Sigmoid colon (tissue), 7 donors: ENCODE results near the gene GREB1L. TPM values are rescaled to one million over a fixed set of nuclear protein-coding genes. Genes with fewer than 3 reads are reported as not detected.

Experiments used
- DNase-seq: peaks from one replicate; pipeline ENCODE4 v3.0.0-alpha.2; 2019
- H3K27ac ChIP-seq, 4 donors: fragments of 200-600 bp; sonication (generic); one replicate each; pipeline ENCODE4 v1.5.1; 2016 to 2019; ENCODE audit warnings: mild to moderate bottlenecking in 1 of 4
- H3K27me3 ChIP-seq, 3 donors: fragments of 200-600 bp; sonication (generic); one replicate each; pipeline ENCODE4 v1.5.1; 2019; ENCODE audit warnings: mild to moderate bottlenecking in 1 of 3
- H3K36me3 ChIP-seq, 4 donors: fragments of 200-600 bp; sonication (generic); one replicate each; pipeline ENCODE4 v1.5.1; 2016 to 2019
- H3K4me1 ChIP-seq, 4 donors: fragments of 200-600 bp; sonication (generic); one replicate each; pipeline ENCODE4 v1.5.1; 2017 to 2019
- H3K4me3 ChIP-seq, 4 donors: fragments of 200-600 bp; sonication (generic); one replicate each; pipeline ENCODE4 v1.5.1; 2017 to 2019; ENCODE audit warnings: mild to moderate bottlenecking in 2 of 4, moderate library complexity in 1 of 4
- H3K9me3 ChIP-seq, 4 donors: fragments of 200-600 bp in 3 of 4; sonication (generic) in 3 of 4; one replicate each; pipeline versions ENCODE4 v1.5.1 to v1.6.1; 2013 to 2019
- CTCF ChIP-seq, 4 experiments: fragments of 450-650 bp in 3 of 4; fragments of 200-600 bp in 1 of 4; IDR thresholded peaks; one replicate each; pipeline ENCODE4 v1.5.1; 2016 to 2019; ENCODE audit warnings: antibody characterized with exemption in 4 of 4, mild to moderate bottlenecking in 3 of 4, moderate library complexity in 2 of 4
- EP300 ChIP-seq, 4 donors: sonication (generic); formaldehyde crosslinking; IDR thresholded peaks; one replicate each; pipeline ENCODE4 v1.6.1; 2017; ENCODE audit warnings: antibody characterized with exemption in 4 of 4
- POLR2A ChIP-seq, 2 donors: fragments of 450-650 bp; IDR thresholded peaks; one replicate each; pipeline ENCODE4 v1.6.1; 2016; ENCODE audit warnings: antibody characterized with exemption in 2 of 2, mild to moderate bottlenecking in 2 of 2, moderate library complexity in 2 of 2
- POLR2AphosphoS5 ChIP-seq, 4 donors: sonication (generic); formaldehyde crosslinking; IDR thresholded peaks; one replicate each; pipeline ENCODE4 v1.6.1; 2017; ENCODE audit warnings: antibody characterized with exemption in 4 of 4
- WGBS, 2 donors: extraction: QIAGEN DNeasy Blood & Tissue Kit; methylation state at CpG; one replicate each; pipeline ENCODE4 v1.1.7; 2013; 5-methylcytosine and 5-hydroxymethylcytosine counted together
- intact Hi-C: fragments of 100-400 bp; cut with DNase I; formaldehyde crosslinking; loops from one replicate; pipeline ENCODE4 v1.15.1; 2023
- polyA plus RNA-seq, 3 donors: library from polyadenylated mRNA; stranded (reverse); fragments of 200-250 nt; gene quantifications; one replicate each; pipeline ENCODE4 v1.2.3, GENCODE V29; 2013
- total RNA-seq, 4 donors: library from RNA; depleted of rRNA; stranded (reverse); fragments of >200 nt; gene quantifications; one replicate each; pipeline ENCODE4 v1.1.0, GENCODE V29; 2016
- donor health status: healthy with polysubstance abuse.
- donor health status: Bipolar disorder and iron deficiency.
- donor health status: healthy.

The GREB1L gene
- total and polyA plus RNA-seq, 7 donors: 0.23 to 12.1 (median 4.4) TPM; not detected in 2

- Histone ChIP-seq H3K4me3 (no peak overlapping the region), H3K4me1 (peaks cover 0 to 31% (median 24%) of the 10 kb centered on the region in 4 donors), H3K27ac (peak overlapping the region in 1 of 4 donors; percentile 70), H3K36me3 (no peaks in the 10 kb centered on the region), H3K27me3 (no peaks in the 10 kb centered on the region), H3K9me3 (no peaks in the 10 kb centered on the region)
- 71 to 87% methylated on average over 1 of the region's 1 CpG for WGBS, 2 donors
- intact Hi-C loops: no loop called here
- no peak for DNase-seq
- TF ChIP-seq EP300 (IDR thresholded peaks at IDR 0.05) (no peak), POLR2AphosphoS5 (IDR thresholded peaks at IDR 0.05) (no peak), CTCF (IDR thresholded peaks at IDR 0.05) (no peak), POLR2A (IDR thresholded peaks at IDR 0.05) (no peak)
Observed at GRCh38 chr18:21450913-21451312, 208.9 kb downstream of the GREB1L start.

GRCh38 chr18:21451851-21452250 is 209.8 kb downstream of the GREB1L start:
- no peak for DNase-seq
- intact Hi-C loops: no loop called here
- Histone ChIP-seq H3K9me3 (no peaks in the 10 kb centered on the region), H3K4me3 (no peak overlapping the region), H3K27ac (peak overlapping the region in 3 of 4 donors; percentile 70 to 72 (median 70)), H3K36me3 (no peaks in the 10 kb centered on the region), H3K27me3 (no peaks in the 10 kb centered on the region), H3K4me1 (peaks cover 0 to 31% (median 24%) of the 10 kb centered on the region in 4 donors)
- TF ChIP-seq CTCF (IDR thresholded peaks at IDR 0.05) (no peak), EP300 (IDR thresholded peaks at IDR 0.05) (no peak), POLR2AphosphoS5 (IDR thresholded peaks at IDR 0.05) (no peak), POLR2A (IDR thresholded peaks at IDR 0.05) (no peak)
- WGBS, 2 donors: 90 to 96% methylated on average over 2 of the region's 2 CpGs

- WGBS, 2 donors: 71 to 79% methylated on average over 2 of the region's 2 CpGs
- Histone ChIP-seq H3K36me3 (no peaks in the 10 kb centered on the region), H3K27ac (peak overlapping the region in 3 of 4 donors; percentile 70 to 72 (median 70)), H3K4me3 (no peak overlapping the region), H3K27me3 (no peaks in the 10 kb centered on the region), H3K9me3 (no peaks in the 10 kb centered on the region), H3K4me1 (peaks cover 0 to 35% (median 24%) of the 10 kb centered on the region in 4 donors)
- intact Hi-C loops: no loop called here
- no peak for TF ChIP-seq EP300 (IDR thresholded peaks at IDR 0.05)
- TF ChIP-seq POLR2A (IDR thresholded peaks at IDR 0.05): no peak
- TF ChIP-seq POLR2AphosphoS5 (IDR thresholded peaks at IDR 0.05): no peak
- no peak for DNase-seq
Observed at GRCh38 chr18:21452276-21452780, 210.3 kb downstream of the GREB1L start.

GRCh38 chr18:21452796-21453510 is 210.9 kb downstream of the GREB1L start:
- Histone ChIP-seq H3K4me1 (peaks cover 0 to 40% (median 25%) of the 10 kb centered on the region in 4 donors), H3K4me3 (no peak overlapping the region), H3K27me3 (no peaks in the 10 kb centered on the region), H3K9me3 (no peaks in the 10 kb centered on the region), H3K36me3 (no peaks in the 10 kb centered on the region), H3K27ac (peak overlapping the region in 3 of 4 donors; percentile 70 to 72 (median 70))
- TF ChIP-seq EP300 (IDR thresholded peaks at IDR 0.05): peak in 1 of 4 donors; percentile 56
- peak in 3 of 4 donors; percentile 44 to 72 (median 69) for TF ChIP-seq POLR2AphosphoS5 (IDR thresholded peaks at IDR 0.05)
- TF ChIP-seq CTCF (IDR thresholded peaks at IDR 0.05): no peak
- TF ChIP-seq POLR2A (IDR thresholded peaks at IDR 0.05): no peak
- intact Hi-C loops: no loop called here
- DNase-seq: no peak
- 66 to 81% methylated on average over 4 of the region's 4 CpGs for WGBS, 2 donors

GRCh38 chr18:21453511-21453901 is 211.5 kb downstream of the GREB1L start:
- 70 to 79% methylated on average over 6 of the region's 6 CpGs for WGBS, 2 donors
- Histone ChIP-seq H3K4me3 (no peak overlapping the region), H3K9me3 (no peaks in the 10 kb centered on the region), H3K36me3 (no peaks in the 10 kb centered on the region), H3K27ac (peak overlapping the region in 3 of 4 donors; percentile 70 to 72 (median 70)), H3K4me1 (peaks cover 0 to 46% (median 27%) of the 10 kb centered on the region in 4 donors), H3K27me3 (no peaks in the 10 kb centered on the region)
- DNase-seq: peak; percentile 67
- intact Hi-C loops: no loop called here
- TF ChIP-seq POLR2AphosphoS5 (IDR thresholded peaks at IDR 0.05) (peak; percentile 78 to 94 (median 92)), EP300 (IDR thresholded peaks at IDR 0.05) (peak in 3 of 4 donors; percentile 53 to 90 (median 81)), CTCF (IDR thresholded peaks at IDR 0.05) (no peak)
